Stimulated activated CD8-positive, alpha-beta memory T cell treated with anti-CD3 and anti-CD28 coated beads, Interleukin-12 subunit alpha, Interleukin-12 subunit beta, amount 100 ng/mL, for 24 hours (primary cell): ENCODE data around the gene ALS2.
"Not testable (repeated sequence)": the region's sequence is repeated elsewhere in the genome, so short reads cannot be mapped to it uniquely, and the experiment has no call there.

Source experiments
- DNase-seq: peaks from one replicate; pipeline ENCODE4 v3.0.0-alpha.2; 2020; ENCODE audit errors: extremely low read depth

ALS2 gene

DNA sequence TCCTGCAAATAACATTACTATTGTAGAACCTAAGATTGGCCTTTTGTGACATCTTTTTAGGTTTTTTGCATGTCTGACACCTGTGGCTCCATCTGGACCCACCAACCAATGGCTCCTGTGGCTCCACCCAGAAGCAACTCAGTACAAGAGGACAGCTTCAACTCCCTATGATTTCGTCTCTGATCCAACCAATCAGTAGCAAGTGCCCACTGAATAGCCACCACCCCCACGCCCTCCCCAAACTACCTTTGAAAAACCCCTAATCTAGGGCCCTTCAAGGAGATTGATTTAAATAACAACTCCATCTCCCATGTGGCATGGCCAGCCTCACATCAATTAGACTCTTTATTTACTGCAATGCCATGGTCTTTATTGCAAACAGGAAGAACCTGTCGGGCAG is 105.9 kb downstream of the ALS2 start:
- DNase-seq, result no peak

DNA sequence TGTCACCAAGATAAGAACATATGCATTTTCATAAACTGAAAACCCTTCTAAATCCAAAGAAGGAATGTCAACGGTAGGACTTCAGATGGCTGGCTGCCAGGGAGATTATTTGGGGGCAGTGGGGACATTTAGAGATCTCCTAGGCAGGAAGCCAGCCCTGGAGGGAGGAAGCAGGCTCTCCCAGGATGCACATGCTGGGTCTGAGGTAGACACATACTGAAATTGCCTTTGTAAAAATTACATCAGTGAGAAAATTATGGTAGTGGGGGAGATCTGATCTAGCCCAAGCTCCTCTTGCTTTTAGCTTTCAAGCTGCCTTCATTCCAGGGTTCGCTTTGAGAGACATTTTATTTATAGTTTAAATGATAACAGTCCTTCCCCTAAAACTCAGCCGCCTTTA is 106.4 kb downstream of the ALS2 start:
- DNase-seq, result no peak

DNA sequence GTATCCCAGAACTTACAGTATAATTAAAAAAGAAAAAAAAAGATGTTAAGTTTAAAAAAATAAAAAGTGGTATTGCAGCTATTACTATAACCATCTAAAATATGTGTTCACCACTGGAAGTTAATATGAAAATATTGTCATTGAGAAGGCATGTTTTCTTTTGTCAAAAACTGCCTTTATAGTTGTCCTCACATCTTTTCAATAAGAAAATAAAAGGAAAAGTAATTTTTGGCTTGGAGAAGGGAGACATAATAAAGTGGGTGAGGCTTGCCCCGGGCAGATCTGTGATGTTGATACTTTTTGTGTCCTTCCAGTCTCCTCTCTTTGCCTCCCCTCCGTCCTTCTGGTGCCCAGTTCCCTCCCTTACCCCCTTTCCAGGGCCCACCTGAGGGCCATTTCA is 107.2 kb downstream of the ALS2 start:
- DNase-seq, result no peak

DNA sequence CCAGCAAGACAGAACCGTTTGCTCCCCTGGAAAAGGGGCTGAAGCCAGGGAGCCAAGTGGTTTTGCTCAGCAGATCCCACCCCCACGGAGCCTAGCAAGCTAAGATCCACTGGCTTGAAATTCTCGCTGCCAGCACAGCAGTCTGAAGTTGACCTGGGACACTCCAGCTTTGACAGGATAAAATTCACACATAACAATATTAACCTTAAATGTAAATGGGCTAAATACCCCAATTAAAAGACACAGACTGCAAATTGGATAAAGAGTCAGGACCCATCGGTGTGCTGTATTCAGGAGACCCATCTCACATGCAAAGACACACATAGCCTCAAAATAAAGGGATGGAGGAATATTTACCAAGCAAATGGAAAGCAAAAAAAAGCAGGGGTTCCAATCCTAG is 109.5 kb downstream of the ALS2 start:
- DNase-seq, result not testable (repeated sequence)

DNA sequence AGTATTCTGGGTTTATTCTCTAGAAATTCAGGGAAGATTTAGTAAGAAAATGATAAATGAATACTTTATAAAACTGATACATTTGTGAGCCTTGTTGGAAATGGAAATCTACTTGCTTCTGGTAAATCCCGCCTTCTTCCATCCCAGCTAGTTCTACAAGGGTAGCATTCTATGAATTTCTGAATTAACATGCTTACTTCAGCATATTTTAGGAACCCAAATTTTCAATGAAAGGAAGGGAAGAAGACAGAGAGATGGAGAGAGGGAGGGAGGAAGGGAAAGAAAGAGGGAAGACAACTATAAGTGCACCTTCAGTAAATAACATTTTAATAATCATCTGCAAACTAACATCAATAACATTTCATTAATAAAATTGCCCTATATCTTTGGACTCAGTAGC is 110.9 kb downstream of the ALS2 start:
- no peak for DNase-seq

DNA sequence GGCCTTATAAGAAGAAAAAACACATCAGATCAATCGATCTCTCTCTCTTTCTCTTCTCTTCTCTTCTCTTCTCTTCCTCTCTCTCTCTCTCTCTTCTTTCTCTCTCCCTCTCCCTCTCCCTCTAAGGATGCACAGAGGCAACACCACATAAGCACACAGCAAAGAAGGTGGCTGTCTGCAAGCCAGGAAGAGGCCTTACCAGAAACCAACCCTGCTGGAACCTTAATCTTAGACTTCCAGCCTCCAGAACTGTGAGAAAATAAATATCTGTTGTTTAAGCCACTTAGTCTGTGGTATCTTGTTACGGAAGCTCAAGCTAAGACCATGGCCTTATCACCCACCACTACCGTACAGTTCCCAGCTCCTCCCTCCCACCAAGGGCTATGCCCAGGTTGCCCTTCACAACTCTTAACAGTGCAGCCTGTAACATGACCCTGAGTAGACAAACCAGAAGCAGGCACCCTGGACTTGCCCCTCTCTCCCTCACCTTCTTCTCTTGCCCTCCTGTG is 112.3 kb downstream of the ALS2 start:
- no peak for DNase-seq

DNA sequence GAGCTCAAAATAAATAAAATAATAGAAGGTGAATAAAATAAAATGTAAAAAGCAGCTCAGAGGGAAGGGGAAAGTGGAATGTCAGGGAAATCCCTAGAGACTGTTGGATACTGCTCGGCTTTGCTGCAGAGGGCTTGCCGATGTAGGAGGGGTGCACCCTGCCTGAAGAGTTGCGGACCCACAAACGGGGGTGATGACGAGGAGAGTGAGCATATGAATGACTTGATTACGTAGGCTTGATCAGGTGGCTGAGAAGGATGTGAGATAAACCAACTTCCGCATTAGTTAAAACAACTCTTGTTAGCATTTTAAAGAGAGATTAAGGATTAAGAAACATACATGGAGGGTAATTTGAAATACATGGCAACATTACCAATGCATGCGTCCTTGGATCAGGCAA is 116.4 kb downstream of the ALS2 start:
- DNase-seq, result no peak

DNA sequence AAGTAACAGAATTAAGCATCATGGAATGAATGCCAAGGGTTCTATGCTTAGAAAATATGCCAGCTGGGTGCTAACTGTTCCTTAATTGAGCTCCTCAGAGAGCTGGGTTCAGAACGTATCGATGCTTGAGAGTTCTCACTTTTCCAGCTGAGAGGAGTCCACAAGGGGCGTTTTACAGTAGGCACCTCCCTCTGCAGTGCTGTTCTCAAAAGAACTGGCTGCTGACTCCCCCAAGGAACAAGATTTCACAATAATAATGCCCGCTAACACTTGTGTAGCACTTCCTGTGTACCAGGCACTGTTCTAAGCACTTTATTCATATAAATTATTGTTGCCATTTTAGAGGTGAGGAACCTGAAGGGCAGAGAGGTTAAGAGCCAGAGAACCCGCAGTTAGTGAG is 119.4 kb downstream of the ALS2 start:
- no peak for DNase-seq

DNA sequence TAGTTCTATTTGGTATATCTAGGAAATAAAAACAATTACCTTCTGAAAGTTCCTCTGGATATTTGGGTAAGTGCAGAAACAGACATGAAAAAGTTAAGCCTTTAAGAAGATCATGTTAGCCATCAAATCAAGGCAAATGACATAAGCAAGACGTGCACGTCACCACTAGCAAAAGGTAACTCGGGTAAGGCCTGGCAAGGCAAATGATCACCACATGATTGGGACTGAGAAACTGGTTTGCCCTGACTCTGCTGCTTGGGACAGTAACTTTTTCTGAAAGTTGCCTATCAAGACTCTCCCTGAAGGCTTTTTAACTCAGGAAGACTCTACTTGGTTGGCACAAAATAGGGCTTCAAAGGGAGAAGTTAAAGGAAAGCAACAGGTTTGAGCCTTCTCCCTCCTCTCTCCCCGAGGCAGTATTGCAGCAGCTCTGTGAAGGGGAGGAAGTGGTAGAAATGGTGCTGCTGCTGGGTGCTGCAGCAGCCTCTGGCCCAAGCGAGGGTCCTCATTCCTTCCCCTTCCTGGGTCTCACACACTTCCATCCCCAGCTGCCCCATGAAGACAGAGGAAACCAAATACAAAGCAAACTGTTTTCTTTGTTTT is 120.3 kb downstream of the ALS2 start:
- DNase-seq, result no peak

DNA sequence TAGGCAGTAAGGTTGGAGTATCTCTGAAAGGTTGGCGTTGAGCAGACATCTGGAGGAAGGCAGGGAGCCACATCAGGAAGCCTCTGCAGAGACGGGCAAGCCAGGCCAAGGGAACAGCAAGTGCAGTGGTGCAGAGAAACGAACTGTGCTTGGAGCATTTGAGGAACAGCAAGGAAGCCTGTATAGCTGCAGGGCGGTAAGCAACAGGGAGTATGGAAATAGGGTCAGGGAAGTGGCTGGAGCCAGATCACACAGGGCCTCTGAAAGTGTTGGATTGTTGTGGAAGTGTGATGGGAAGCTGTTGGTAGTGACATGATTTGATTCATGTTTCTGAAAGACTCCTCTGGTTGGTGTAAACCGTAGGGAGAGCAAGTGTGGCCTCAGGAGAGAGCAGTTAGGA is 124.0 kb downstream of the ALS2 start:
- no peak for DNase-seq

DNA sequence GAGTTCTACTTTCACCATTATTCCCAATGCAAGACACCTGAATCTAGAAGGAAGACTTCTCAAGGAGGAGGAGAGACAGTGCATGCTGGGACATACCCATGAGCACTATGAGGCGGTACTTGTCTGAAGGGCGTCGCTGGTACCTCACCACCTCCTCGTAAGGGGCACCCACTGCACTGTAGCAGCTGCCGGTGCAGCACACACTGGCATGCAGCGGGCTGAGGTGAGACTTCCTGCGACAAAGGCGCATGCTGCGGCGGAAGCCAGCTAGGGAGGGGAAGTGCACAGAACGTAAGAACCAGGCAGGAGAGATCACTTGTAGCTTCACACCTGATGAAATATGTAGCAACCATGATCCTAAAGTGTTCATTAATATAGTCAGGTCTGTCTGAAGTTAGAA is 124.6 kb downstream of the ALS2 start:
- no peak for DNase-seq

DNA sequence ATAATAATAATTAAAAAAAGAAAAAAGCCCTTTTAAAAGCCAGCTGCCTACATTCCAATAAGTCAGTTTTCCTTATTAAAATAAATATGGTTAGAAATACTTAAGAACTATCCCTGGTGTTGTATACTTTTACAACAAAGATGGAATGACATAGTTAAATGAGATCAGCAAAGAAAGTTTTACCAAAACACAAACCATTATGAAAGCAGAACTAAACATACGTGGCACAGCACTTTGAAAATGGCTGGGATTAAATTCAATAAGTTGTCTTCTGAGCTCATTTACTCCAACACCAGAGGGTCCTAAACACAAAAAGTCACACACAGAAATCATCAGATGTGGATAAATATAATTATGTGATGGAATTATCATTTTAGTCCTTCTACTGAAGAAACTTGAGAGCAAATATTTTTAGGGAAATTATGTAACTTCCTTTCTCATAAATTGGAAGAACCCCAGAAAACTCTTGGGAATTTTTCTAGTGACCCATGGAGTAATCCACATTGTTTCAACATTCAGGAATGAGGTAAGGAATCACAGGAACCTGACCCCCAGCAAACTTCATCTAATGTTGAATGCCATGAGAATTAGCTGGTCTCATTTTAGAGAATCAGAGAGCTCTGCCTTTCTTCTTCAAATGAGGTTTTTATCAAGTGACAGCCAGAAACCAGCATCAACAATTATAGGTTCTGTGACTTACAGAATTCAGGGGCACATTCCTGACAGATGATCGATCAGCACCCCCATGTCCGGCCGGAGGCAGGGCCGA is 125.9 kb downstream of the ALS2 start:
- no peak for DNase-seq

DNA sequence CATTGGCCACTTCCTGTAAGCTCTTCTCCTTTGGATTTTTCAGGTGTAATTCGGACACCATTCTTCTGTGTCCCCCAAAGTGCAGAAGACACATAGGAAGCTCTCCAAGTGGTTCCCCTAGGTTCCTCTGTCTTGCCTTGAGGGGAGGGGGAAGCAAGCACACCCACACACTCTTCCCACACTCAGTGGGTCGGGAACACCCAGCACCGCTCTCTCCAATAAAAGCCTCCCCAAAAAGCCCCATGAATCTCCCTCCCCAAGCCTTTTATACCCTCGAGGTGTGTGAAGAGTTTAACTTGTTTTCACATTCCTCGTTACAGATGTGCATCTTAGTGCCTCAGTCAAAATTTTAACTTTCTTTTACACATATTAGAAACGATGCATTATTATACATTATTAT is 127.5 kb downstream of the ALS2 start:
- DNase-seq, result no peak
